Epithelial cell of prostate (primary cell): Measurements from ENCODE around the gene TMEM150A.
A peak's percentile ranks its signal among the peaks of the same experiment; 100 is the strongest.
"Not testable (repeated sequence)": the region's sequence is repeated elsewhere in the genome, so short reads cannot be mapped to it uniquely, and the experiment has no call there.

Experiments used
- DNase-seq: peaks from one replicate; pipeline ENCODE4 v3.0.0-alpha.2; 2011; ENCODE audit warnings: low read depth, low spot score
- H3K27ac ChIP-seq: fragments of 450-650 bp; 2 replicates; pipeline ENCODE4 v1.5.1; 2017; ENCODE audit warnings: mild to moderate bottlenecking

TMEM150A gene, protein sequence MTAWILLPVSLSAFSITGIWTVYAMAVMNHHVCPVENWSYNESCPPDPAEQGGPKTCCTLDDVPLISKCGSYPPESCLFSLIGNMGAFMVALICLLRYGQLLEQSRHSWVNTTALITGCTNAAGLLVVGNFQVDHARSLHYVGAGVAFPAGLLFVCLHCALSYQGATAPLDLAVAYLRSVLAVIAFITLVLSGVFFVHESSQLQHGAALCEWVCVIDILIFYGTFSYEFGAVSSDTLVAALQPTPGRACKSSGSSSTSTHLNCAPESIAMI

GRCh38 chr2:85602476-85603234 lies at the start of gene TMEM150A:
TSS of gene TMEM150A (minus strand) at chr2:85602698. CDS start at chr2:85601948, 750 bp downstream.
- DNase-seq: no peak
- H3K27ac ChIP-seq: peak within 1 kb of the TSS; percentile 60

- H3K27ac ChIP-seq: no peak overlapping the region
- no peak for DNase-seq
These were observed 49.6 kb upstream of the TMEM150A start for GRCh38 chr2:85652056-85652455.

DNA sequence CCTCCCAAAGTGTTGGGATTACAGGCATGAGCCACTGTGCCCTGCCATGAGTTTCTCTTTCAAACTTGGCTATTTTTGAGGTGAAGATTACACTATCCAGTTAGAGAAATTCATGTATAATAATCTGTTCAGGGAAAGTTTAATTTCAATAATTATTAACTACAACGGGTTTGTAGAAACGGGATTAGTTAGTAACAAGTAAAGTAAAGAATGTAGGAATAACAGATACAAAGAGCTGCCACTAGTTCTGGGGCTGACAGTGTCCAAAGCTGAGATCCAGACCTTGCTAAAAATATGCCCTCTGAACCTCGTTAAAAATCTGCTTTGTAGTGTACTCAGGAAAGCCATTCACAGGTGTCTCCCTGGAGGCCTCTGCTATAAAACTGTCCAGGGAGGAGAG lies 48.6 kb upstream of the TMEM150A start:
- no peak overlapping the region for H3K27ac ChIP-seq
- no peak for DNase-seq

- no peak overlapping the region for H3K27ac ChIP-seq
These were observed 48.0 kb upstream of the TMEM150A start for GRCh38 chr2:85650456-85650855.

DNA sequence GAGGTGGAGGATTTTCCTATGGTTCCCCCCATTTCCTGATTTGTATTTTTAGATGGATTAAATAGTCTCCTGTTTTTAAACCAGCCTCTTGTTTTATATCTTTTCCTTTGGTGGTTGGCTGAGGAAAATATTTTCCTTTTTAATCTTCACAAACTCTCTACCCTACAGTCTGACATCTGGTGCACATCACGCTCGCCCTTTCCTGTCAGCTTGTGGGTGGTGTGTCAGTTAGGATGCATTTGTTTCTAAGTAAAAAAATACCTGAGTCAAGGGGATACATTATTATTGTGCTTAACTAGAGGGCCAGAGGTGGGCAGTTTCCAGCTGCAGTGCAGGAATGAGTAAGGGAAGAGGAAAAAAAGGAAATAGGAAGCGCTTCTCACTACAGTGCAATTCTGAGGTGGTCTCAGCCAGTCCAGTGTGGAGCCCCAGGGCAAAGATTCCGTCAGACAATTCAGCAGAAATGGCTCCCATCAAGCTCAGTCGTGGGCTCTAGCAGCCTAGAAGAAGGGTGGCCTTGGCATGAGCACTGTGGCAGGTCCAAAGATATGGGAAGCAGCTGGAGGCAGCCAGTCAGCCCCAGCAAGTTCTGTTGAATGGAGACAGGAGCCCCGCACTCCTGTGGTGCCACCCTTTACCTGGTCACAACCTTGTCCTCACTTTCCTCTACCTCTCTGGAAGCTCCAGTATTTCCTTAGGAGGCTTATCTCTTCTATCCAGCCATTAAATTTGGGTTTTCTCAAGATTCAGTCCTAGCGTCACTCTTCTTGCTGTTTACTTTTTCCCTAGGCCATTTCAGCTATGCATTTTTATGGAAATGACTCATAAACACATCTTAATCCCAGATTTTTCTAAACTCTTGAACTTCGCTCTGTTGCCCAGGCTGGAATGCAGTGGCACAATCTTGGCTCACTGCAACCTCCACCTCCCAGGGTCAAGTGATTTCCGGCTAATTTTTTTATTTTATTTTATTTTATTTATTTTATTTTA lies 47.0 kb upstream of the TMEM150A start:
- no peak for DNase-seq
- no peak overlapping the region for H3K27ac ChIP-seq

More at GRCh38 chr2:85650456-85650855, 48.0 kb upstream of the TMEM150A start:
- DNase-seq: no peak

DNA sequence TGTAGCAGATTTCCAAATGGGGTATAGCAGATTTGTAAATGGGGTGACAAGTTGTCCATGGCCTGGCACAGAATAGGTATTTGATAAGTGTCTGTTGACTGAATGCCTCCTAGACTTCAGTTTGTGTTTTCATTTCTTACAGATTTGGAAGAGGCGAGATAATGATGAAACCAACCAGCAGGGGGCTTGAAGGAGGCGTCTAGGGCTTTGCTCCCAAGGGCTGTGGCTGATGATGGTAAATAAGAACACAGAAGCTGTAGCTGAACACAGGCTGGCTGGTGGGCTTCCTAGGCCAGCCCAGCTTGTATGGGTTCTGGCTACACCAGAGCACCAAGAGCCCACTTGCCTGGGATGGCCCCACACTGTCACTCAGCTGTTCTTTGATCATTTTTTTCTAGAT lies 46.1 kb upstream of the TMEM150A start:
- no peak overlapping the region for H3K27ac ChIP-seq
- DNase-seq: no peak

- H3K27ac ChIP-seq: no peak overlapping the region
- no peak for DNase-seq
These were observed 45.5 kb upstream of the TMEM150A start for GRCh38 chr2:85647823-85648526.

DNA sequence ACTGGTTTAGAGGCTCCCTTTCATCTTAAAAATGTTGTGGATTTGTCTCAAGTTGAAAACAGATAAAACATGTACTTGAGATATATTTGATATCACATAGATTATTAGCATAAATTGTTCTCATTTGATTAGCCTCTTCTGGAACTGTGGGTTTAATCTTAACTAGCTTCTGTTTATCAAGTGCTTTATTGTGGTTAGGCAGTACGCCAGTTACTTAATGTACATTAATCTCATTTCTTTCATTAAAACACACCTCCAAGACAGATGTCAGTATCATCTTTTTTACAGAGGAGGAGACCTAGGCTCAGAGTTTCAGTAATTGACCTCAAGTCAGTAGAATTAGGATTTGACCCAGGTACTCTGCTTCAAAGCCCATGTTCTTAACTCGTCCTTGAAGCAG lies 43.7 kb upstream of the TMEM150A start:
- no peak overlapping the region for H3K27ac ChIP-seq
- no peak for DNase-seq

DNA sequence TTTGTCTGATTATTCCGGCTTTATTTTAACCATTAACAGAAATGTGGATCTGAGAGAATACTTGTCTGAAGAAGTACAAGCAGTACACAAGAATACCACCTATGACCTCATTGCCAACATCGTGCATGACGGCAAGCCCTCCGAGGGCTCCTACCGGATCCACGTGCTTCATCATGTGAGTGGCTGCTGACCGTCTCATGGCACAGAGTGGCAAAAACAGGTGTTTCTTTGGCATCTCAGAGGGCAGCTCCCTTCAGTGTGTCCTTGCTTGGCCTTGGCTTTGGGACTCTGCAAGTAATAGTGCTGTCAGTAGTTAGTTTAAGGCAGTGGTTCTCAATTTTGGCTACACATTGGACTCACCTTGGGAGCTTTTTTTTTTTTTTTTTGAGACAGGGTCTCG lies 42.4 kb upstream of the TMEM150A start:
- no peak for DNase-seq
- no peak overlapping the region for H3K27ac ChIP-seq

DNA sequence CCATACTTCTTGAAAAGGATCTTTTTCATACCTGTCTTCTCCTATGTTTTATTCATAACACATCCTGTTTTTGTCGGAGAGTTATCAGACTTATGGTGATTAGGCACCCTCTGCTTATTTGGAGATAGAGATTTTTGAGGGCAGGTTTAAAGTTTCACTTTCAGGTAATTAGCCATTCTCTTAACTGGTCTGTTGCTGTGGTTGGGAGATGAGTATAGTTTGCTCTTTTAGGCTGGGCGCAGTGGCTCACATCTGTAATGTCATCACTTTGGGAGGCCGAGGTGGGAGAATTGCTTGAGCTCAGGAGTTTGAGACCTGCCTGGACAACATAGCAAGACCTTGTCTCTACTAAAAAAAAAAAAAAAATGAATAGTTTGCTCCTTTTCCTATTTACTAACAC lies 40.2 kb upstream of the TMEM150A start:
- H3K27ac ChIP-seq: no peak overlapping the region
- no peak for DNase-seq

- DNase-seq: no peak
- peak overlapping the region; percentile 46 for H3K27ac ChIP-seq
These were observed 33.1 kb upstream of the TMEM150A start for GRCh38 chr2:85635636-85636035.

GRCh38 chr2:85635011-85635410 lies 32.5 kb upstream of the TMEM150A start:
- H3K27ac ChIP-seq: peak overlapping the region; percentile 46
- DNase-seq: no peak

DNA sequence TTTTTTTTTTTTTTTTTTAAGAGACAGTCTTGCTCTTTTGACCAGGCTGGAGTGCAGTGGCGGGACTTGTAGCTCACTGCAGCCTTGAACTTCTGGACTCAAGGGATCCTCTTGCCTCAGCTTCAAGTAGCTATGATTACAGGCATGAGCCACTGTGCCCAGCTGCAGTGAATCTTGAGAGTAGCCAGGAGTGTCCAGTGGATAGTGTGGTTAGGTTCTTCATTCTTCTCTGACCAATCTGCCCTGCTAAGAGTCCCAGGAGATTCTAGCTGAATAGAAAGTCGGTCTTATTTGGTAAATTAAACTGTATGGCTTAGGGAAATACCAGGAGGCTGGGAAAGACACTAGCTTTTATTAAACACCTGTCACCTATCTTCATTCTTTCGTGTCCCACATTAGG lies 28.8 kb upstream of the TMEM150A start:
- DNase-seq: no peak
- H3K27ac ChIP-seq: no peak overlapping the region

DNA sequence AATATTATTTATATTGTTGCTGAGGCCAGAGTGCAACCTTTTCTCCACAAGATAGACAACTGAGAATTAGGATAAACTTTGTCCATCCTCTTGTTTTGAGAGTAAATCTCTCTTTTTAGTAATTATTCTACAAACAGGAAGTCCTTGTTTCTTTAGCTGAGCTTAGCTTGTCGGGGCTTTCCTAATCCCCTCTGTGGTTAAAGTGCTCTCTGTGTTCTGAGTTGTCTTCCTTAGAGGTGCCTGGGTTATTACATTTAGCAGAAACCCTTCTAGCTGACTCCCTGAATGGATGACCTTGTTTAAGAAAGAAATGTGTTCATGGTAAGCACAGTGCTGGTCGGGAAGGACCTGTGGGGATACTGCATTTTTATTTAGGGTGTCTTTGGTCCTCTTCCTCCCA lies 26.2 kb upstream of the TMEM150A start:
- DNase-seq: no peak
- H3K27ac ChIP-seq: no peak overlapping the region

DNA sequence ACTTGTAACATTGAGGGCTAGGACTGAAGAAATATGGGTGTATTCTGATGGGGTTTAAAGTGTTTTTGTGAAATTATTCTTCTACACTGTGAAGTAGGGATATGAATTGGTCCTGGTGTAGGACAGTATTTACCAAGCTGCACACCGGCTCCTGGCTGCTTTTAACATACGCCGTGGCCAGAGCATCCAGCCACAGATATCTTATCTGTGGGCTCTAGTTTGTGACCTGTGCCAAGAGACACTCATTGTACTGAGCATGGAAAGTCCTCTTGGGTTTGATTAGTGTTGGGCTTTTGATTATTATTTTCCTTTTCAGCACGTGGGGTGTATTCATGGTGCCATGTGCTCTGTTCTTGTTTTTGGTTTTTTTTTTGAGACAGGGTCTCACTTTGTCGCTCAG lies 21.5 kb upstream of the TMEM150A start:
- H3K27ac ChIP-seq: no peak overlapping the region

DNA sequence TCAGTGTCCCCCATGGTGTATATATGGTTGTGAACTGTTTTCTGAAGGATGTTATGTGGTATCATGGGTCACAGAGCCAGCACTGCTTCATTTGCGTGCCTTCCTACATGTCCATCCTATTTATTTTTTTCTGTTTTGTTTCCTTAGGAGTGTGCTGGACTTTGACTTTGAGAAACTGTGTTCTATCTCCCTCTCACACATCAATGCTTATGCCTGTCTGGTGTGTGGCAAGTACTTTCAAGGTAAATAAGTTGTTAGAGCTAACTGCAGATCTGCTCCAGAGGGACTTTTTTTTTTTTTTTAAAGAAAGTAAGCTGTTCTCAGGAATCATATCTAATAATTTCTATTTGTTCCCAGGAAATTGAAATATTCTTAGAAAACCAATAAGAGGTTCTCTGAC lies 18.8 kb upstream of the TMEM150A start:
- no peak for DNase-seq
- no peak overlapping the region for H3K27ac ChIP-seq

More for the DNA sequence above, 21.5 kb upstream of the TMEM150A start:
- no peak for DNase-seq

DNA sequence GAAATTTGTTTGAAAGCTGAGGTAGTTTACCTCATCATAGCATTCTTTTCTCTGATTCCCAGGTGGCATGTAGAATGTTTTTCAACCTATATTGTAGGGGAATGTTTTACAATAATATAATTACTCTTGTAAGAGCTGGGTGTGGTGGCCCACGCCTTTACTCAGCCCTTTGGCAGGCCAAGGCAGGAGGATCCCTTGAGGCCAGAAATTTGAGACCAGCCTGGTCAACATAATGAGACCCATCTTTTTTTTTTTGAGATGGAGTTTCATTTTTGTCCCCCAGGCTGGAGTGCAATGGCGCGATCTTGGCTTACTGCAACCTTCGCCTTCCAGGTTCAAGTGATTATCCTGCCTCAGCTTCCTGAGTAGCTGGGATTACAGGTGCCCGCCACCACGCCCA lies 17.1 kb upstream of the TMEM150A start:
- H3K27ac ChIP-seq: no peak overlapping the region
- DNase-seq: no peak

DNA sequence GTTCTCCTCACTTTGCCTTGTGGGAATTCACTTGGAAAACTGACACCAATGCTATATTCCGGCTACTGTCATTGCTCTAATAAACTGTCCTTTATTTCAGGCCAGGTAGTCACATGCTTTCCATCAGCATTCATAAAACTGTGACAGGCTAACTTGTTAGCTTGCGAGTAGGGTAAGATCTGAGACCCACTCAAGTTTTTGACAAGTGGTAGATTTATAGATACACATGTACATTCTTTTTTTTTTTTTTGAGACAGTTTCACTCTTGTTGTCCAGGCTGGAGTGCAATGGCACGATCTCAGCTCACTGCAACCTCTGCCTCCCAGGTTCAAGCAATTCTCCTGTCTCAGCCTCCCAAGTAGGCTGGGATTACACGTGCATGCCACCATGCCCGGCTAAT lies 15.2 kb upstream of the TMEM150A start:
- H3K27ac ChIP-seq: not testable (repeated sequence)

GRCh38 chr2:85615413-85615728 lies 12.9 kb upstream of the TMEM150A start:
- no peak for DNase-seq
- H3K27ac ChIP-seq: peak overlapping the region; percentile 69

More for the DNA sequence above, 15.2 kb upstream of the TMEM150A start:
- DNase-seq: not testable (repeated sequence)

GRCh38 chr2:85614757-85615156 lies 12.3 kb upstream of the TMEM150A start:
- H3K27ac ChIP-seq, DNase-seq: not testable (repeated sequence)
